ENCODE data around the gene ZNF547. TPM values are rescaled to one million over a fixed set of nuclear protein-coding genes. Genes with fewer than 3 reads are reported as not detected.

ZNF547 gene
- total RNA-seq, 4 donors from 2014 or later: 1.1 to 4.8 (median 2.5) TPM

GRCh38 chr19:57351867-57352266 is 11.5 kb upstream of the ZNF547 start:
- no peak for TF ChIP-seq CTCF (IDR thresholded peaks at IDR 0.05; ENCODE audit: low read depth)

- TF ChIP-seq CTCF (IDR thresholded peaks at IDR 0.05; ENCODE audit: low read depth): no peak
Measured at GRCh38 chr19:57355916-57356315, 7.4 kb upstream of the ZNF547 start.

GRCh38 chr19:57357406-57357805 is 5.9 kb upstream of the ZNF547 start:
- TF ChIP-seq CTCF (IDR thresholded peaks at IDR 0.05; ENCODE audit: low read depth): no peak

GRCh38 chr19:57359300-57359699 is 4.1 kb upstream of the ZNF547 start:
- TF ChIP-seq CTCF (IDR thresholded peaks at IDR 0.05; ENCODE audit: low read depth): no peak

- TF ChIP-seq CTCF (IDR thresholded peaks at IDR 0.05; ENCODE audit: low read depth): no peak
Measured at GRCh38 chr19:57362419-57362818, 932 bp upstream of the ZNF547 start.

- TF ChIP-seq CTCF (IDR thresholded peaks at IDR 0.05; ENCODE audit: low read depth): no peak
Measured at GRCh38 chr19:57363688-57364181, 384 bp downstream of the ZNF547 start.

GRCh38 chr19:57366776-57367175 is 3.4 kb downstream of the ZNF547 start:
- TF ChIP-seq CTCF (IDR thresholded peaks at IDR 0.05; ENCODE audit: low read depth): no peak

All from subcutaneous adipose tissue (tissue), 4 donors.